SK-N-MC (cell line): ENCODE results near the gene KRTAP10-8.
"Not testable (repeated sequence)": the region's sequence is repeated elsewhere in the genome, so short reads cannot be mapped to it uniquely, and the experiment has no call there.

Experiments
- DNase-seq: peaks from one replicate; pipeline ENCODE4 v3.0.0-alpha.2; 2011; ENCODE audit warnings: low read depth, low spot score
- H3K27ac ChIP-seq: fragments of 200-600 bp; sonication (generic); 2 replicates; pipeline ENCODE4 v1.5.1; 2016; ENCODE audit warnings: mixed run types
- H3K36me3 ChIP-seq: fragments of 200-600 bp; sonication (generic); 2 replicates; pipeline ENCODE4 v1.6.1; 2017; ENCODE audit warnings: antibody characterized with exemption, low read length, mixed read lengths; ENCODE audit not compliant: insufficient read depth
- H3K4me3 ChIP-seq: fragments of 200-600 bp; sonication (generic); 2 replicates; pipeline ENCODE4 v1.5.1; 2016
- H3K9ac ChIP-seq: fragments of 200-600 bp; sonication (generic); 2 replicates; pipeline ENCODE4 v1.8.0; 2017; ENCODE audit warnings: mixed run types, mixed read lengths; ENCODE audit not compliant: insufficient read length
- H3K9me3 ChIP-seq: fragments of 200-600 bp; sonication (generic); 2 replicates; pipeline ENCODE4 v1.6.1; 2017; ENCODE audit warnings: low read depth, mild to moderate bottlenecking, antibody characterized with exemption, low read length, moderate library complexity, mixed read lengths
- EZH2 ChIP-seq: fragments of 200-600 bp; sonication (generic); IDR thresholded peaks from one replicate; pipeline ENCODE4 v1.6.1; 2017; ENCODE audit warnings: antibody characterized with exemption
- FOXP2 ChIP-seq: optimal IDR thresholded peaks from 2 replicates; pipeline ENCODE3; 2011; ENCODE audit warnings: mild to moderate bottlenecking, moderate library complexity; ENCODE audit not compliant: insufficient read depth; ENCODE audit errors: extremely low read length, control extremely low read depth
- POLR2AphosphoS5 ChIP-seq: IDR thresholded peaks from 2 replicates; pipeline ENCODE4 v1.6.1; 2012; ENCODE audit warnings: mild to moderate bottlenecking, low read depth, low read length, borderline replicate concordance

The KRTAP10-8 gene

DNA sequence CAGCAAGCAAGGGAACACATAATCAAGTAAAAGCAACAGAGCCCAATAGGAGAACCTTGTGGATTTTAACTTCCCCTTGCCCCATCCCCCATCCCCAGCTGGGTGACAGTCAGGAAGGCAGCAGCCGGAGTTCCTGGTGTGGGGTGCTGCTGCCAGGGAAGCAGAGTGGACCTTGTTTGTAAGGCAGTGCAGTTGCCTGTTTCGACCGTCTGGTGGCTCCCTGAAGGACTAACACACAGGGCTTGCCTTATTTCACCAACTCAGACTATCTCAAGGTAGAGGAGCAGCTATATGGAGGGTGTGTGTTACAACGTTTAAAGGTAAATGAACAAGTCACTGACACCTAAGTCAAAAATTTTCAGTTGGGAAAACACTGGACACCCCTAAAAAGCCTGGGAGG is 6.6 kb downstream of the KRTAP10-8 start:
- no peak overlapping the region for H3K4me3 ChIP-seq
- no peak overlapping the region for H3K9ac ChIP-seq
- no peak for DNase-seq
- H3K36me3 ChIP-seq: 0 out of 2 replicates have a peak, but pooled peaks cover 8% of the 10 kb centered on the region
- no peak overlapping the region for H3K27ac ChIP-seq
- H3K9me3 ChIP-seq: peaks cover 12% of the 10 kb centered on the region
- TF ChIP-seq EZH2 (no peak), FOXP2 (no peak), POLR2AphosphoS5 (no peak)

DNA sequence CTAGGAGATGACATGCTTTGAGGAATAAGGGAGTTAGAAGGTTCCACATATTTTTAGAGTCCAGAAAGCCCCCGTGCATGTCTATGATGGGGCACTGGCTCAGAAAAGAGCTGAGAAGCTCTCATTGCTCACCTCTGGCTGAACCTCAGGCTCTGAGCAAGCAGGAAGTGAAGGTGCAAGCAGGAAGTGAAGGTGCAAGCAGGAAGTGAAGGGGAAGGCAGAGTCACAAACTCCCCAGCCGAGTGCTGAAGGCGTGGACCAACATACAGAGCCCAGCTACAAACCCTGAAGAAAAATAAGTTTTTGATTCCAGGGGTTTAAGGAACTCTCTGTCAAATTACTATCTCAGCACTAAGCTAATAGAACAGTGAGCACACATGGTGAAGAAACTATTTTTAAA is 7.0 kb downstream of the KRTAP10-8 start:
- no peak overlapping the region for H3K27ac ChIP-seq
- TF ChIP-seq FOXP2 (no peak), POLR2AphosphoS5 (no peak), EZH2 (no peak)
- H3K9me3 ChIP-seq: peaks cover 12% of the 10 kb centered on the region
- H3K4me3 ChIP-seq: no peak overlapping the region
- H3K9ac ChIP-seq: no peak overlapping the region
- 0 out of 2 replicates have a peak, but pooled peaks cover 8% of the 10 kb centered on the region for H3K36me3 ChIP-seq
- DNase-seq: no peak

DNA sequence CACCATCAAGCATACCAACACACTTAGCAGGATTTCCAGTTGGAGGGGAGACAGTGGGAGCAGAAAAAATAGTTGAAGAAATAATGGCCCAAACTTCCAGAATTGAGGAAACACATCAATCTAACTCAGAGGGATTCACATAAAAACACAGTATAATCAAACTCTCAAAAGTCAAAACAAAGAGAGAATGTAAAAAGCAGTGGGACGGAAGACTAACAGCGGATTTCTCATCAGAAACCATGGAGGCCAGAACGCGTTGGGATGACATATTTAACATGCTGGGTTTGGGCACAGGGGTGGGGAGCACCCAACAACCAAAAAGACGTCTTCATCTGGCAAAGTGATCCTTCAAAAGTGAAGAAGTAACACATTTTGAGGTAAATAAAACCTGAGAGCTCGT is 8.0 kb downstream of the KRTAP10-8 start:
- no peak overlapping the region for H3K4me3 ChIP-seq
- H3K36me3 ChIP-seq: 0 out of 2 replicates have a peak, but pooled peaks cover 8% of the 10 kb centered on the region
- H3K9me3 ChIP-seq: peaks cover 13% of the 10 kb centered on the region
- no peak overlapping the region for H3K27ac ChIP-seq
- TF ChIP-seq FOXP2: no peak
- no peak for DNase-seq
- H3K9ac ChIP-seq: no peak overlapping the region

DNA sequence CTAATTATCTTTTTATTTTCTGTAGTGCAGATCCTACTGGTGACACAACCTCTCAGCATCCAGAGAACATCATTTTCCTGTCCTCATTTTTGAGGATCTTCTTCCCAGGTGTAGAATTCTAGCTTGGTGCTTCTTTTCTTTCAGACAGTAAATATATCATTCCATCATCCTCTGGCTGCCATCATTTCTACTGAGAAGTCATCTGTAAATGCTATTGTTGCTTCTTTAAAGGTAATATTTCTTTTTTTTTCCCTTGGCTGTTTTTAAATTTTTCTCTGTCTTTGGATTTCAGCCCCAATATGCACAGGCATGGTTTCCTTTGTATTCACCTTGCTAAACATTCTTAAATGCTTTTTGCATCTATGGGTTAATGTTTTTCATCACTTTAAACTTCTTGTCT is 11.7 kb downstream of the KRTAP10-8 start:
- H3K4me3 ChIP-seq: no peak overlapping the region
- TF ChIP-seq FOXP2 (no peak), EZH2 (no peak), POLR2AphosphoS5 (no peak)
- no peak for DNase-seq
- H3K27ac ChIP-seq: no peak overlapping the region
- H3K9me3 ChIP-seq: peaks cover 15% of the 10 kb centered on the region
- 0 out of 2 replicates have a peak, but pooled peaks cover 8% of the 10 kb centered on the region for H3K36me3 ChIP-seq
- H3K9ac ChIP-seq: no peak overlapping the region

DNA sequence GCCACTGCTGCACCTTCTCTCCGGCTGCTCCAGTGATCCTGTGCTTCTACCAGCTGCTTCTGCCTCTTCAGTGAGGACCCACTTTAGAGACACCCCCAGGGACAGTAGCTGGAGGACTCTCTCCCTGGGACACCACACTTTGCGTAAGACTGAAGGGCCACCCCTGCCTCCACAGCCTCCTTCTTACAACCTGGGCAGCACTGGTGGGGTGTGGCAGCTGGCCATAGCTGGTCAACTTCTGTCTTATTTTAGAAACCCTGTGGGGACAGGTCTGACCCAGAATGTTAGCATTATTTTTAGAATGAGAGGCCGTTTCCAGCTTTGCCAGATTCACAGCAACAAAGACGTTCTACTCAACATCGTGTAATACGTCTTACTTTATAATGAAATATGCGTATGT is 13.9 kb downstream of the KRTAP10-8 start:
- no peak for DNase-seq
- Histone ChIP-seq H3K4me3 (no peak overlapping the region), H3K27ac (no peak overlapping the region), H3K36me3 (peaks cover 16% of the 10 kb centered on the region; the same call in 1 of the 2 replicates), H3K9me3 (peaks cover 10% of the 10 kb centered on the region), H3K9ac (no peak overlapping the region)
- TF ChIP-seq FOXP2 (no peak), EZH2 (no peak), POLR2AphosphoS5 (no peak)

DNA sequence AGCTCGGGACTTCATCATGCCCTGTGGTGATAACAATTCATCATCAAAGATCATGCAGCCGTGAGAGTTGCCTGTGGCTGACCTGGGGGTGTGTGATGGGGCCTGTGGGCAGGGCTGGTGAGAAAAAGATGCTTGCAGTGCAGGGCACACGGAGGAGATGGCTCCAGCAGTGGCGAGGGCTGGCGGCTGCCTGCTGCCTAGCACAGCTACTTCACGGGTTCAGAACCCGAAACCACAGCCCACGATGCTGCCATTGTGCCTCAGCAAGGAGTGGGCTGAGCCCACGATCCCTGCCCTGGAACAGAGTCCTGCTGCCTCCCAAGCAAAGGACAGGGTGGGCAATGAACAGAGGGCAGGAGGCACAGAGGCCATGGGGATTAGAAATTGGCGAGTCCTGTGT is 14.4 kb downstream of the KRTAP10-8 start:
- H3K9me3 ChIP-seq: peaks cover 10% of the 10 kb centered on the region
- no peak overlapping the region for H3K4me3 ChIP-seq
- DNase-seq: no peak
- H3K36me3 ChIP-seq: peaks cover 16% of the 10 kb centered on the region; the same call in 1 of the 2 replicates
- no peak overlapping the region for H3K9ac ChIP-seq
- TF ChIP-seq EZH2: no peak
- TF ChIP-seq FOXP2: no peak
- no peak for TF ChIP-seq POLR2AphosphoS5
- H3K27ac ChIP-seq: no peak overlapping the region

DNA sequence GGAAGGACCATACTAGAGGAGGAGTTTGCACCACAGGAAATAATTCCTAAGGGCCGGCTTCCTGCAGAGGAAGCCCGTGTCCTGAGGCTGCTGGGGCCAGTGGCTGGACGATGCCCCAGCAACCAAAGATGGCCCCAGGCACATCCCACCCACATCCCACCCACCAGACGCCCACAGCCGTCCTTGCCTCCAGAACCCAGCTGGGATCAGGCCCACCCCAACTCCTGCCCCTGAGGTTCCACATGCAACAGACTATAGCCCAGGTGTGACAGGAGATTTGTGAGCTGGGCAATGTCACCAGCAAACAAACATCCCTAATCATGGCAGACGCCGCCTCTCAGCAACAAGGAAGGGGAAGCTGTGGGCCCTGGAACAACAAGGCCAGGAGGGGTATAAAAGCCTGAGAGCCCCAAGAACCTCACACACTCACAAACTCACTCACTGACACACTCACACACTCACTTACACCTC is 14.8 kb downstream of the KRTAP10-8 start, which contains the start of gene KRTAP10-9:
Gene KRTAP10-9 (plus strand): TSS at position 421 of the 471 bp plus-strand sequence. CDS start 79 bp downstream, outside the sequence.
- Histone ChIP-seq H3K36me3 (peaks cover 16% of the 10 kb centered on the region; the same call in 1 of the 2 replicates), H3K9me3 (peaks cover 10% of the 10 kb centered on the region), H3K27ac (no peak within 1 kb of the TSS), H3K9ac (no peak within 1 kb of the TSS), H3K4me3 (no peak within 1 kb of the TSS)
- TF ChIP-seq EZH2 (no peak), POLR2AphosphoS5 (no peak), FOXP2 (no peak)
- DNase-seq: no peak

DNA sequence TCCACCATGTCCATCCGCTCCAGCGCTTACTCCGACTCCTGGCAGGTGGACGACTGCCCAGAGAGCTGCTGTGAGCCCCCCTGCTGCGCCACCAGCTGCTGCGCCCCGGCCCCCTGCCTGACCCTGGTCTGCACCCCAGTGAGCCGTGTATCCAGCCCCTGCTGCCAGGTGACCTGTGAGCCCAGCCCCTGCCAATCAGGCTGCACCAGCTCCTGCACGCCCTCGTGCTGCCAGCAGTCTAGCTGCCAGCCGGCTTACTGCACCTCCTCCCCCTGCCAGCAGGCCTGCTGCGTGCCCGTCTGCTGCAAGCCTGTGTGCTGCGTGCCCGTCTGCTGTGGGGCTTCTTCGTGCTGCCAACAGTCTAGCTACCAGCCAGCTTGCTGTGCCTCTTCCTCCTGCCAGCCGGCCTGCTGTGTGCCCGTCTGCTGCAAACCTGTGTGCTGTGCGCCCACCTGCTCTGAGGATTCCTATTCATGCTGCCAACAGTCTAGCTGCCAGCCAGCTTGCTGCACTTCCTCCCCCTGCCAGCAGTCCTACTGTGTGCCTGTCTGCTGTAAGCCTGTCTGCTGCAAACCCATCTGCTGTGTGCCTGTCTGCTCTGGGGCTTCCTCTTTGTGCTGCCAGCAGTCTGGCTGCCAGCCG is 15.4 kb downstream of the KRTAP10-8 start:
- H3K36me3 ChIP-seq: peaks cover 19% of the 10 kb centered on the region
- H3K9ac ChIP-seq, H3K9me3 ChIP-seq, H3K4me3 ChIP-seq, DNase-seq, H3K27ac ChIP-seq: not testable (repeated sequence)

DNA sequence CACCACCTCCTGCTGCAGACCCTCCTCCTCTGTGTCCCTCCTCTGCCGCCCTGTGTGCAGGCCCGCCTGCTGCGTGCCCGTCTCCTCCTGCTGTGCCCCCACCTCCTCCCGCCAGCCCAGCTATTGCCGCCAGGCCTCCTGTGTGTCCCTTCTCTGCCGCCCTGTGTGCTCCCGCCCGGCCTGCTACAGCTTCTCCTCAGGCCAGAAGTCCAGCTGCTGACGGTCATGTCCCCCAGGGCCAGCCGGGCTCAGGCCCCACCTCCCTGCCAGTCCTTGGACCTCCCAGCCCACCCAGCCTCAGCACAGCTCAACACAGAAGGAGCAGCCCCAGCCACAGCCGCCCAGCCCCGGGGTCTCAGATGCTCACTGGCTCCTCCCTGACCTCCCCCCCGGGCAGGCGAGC is 16.0 kb downstream of the KRTAP10-8 start:
- not testable (repeated sequence) for H3K4me3 ChIP-seq, H3K9me3 ChIP-seq, H3K27ac ChIP-seq, H3K9ac ChIP-seq, DNase-seq
- peaks cover 19% of the 10 kb centered on the region for H3K36me3 ChIP-seq
